IPS DF 6.9 (cell line): ENCODE measurements around the gene MATCAP1.

ENCODE experiments used
- DNase-seq: peaks from one replicate; pipeline ENCODE4 v3.0.0-alpha.2; 2013; ENCODE audit warnings: low read depth, low spot score
- H3K27ac ChIP-seq: one replicate; pipeline ENCODE4 v1.5.1; 2013; ENCODE audit warnings: low read length, control low read depth
- H3K27me3 ChIP-seq: 2 replicates; pipeline ENCODE4 v1.6.1; 2013; ENCODE audit warnings: mild to moderate bottlenecking, low read length; ENCODE audit not compliant: control insufficient read depth, insufficient read depth
- H3K36me3 ChIP-seq: 2 replicates; pipeline ENCODE4 v1.6.1; 2013; ENCODE audit warnings: low read length; ENCODE audit not compliant: control insufficient read depth, insufficient read depth
- H3K4me1 ChIP-seq: 2 replicates; pipeline ENCODE4 v1.6.1; 2013; ENCODE audit warnings: low read length; ENCODE audit not compliant: control insufficient read depth, insufficient read depth
- H3K4me3 ChIP-seq: 2 replicates; pipeline ENCODE4 v1.5.1; 2013; ENCODE audit warnings: mild to moderate bottlenecking, low read length
- H3K9me3 ChIP-seq: 2 replicates; pipeline ENCODE4 v1.6.1; 2013; ENCODE audit warnings: low read length, inconsistent platforms; ENCODE audit not compliant: control insufficient read depth, insufficient read depth

Gene MATCAP1

DNA sequence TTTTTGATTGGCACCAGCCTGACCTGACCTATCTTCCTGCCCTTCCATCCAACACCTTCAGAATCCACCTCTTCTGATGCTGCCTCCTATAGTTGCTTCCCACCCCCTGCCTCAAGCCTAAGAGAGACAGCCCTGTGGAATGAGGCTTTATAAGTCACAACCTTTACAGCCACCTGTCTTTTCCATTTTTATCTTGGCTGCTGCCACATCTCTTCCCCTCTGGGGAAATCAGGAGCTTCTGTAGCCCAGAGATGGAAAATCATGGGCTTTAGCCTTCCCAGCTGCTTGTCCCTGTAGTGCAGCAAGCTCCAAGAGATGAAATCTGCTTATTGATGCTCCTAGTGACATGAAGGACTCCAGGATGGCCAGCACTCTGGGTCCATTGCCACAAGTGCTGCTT, 55.3 kb downstream of the MATCAP1 start:
- H3K27ac ChIP-seq, result no peak overlapping the region
- H3K4me1 ChIP-seq, result no peaks in the 10 kb centered on the region
- no peak overlapping the region for H3K4me3 ChIP-seq
- no peaks in the 10 kb centered on the region for H3K9me3 ChIP-seq
- H3K27me3 ChIP-seq, result no peaks in the 10 kb centered on the region
- DNase-seq, result no peak
- H3K36me3 ChIP-seq, result peaks cover 6% of the 10 kb centered on the region; the same call in 1 of the 2 replicates
